GM19351 (cell line): ENCODE measurements around the gene CDKL1.

ENCODE experiments used
- ATAC-seq: cut with Tn5 transposase; IDR thresholded peaks from one replicate; pipeline ENCODE4 v1.9.1; 2021; ENCODE audit warnings: mild to moderate bottlenecking, moderate library complexity; ENCODE audit not compliant: unreplicated experiment

CDKL1 gene

GRCh38 chr14:50288146-50288545 lies 108.5 kb downstream of the CDKL1 start:
- ATAC-seq: no peak

DNA sequence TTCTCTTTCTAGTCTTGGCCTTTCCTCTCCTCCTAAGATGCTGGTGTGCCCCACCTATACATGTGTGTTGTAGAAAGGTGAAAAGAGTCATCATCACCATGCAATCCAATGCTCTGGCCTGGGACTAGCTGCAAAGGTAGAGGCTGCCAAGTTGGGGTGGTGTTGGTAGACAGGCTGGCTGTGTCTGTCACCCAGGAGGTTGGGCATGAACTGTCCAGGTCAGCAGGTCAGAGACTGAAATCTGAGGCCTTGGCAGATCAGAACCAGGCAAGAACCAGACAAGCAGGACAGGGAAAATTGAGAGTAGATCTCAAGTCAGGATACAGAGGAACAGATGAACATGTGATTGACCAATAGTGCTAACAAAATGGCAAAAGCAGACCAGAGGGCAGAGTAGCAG lies 110.8 kb downstream of the CDKL1 start:
- no peak for ATAC-seq
